Measurements from ENCODE around the gene TMEM88. TPM values are rescaled to one million over a fixed set of nuclear protein-coding genes. Genes with fewer than 3 reads are reported as not detected.
"Not testable (repeated sequence)": the region's sequence is repeated elsewhere in the genome, so short reads cannot be mapped to it uniquely, and the experiment has no call there.

Gene TMEM88
- 1 to 10 TPM; 1.3 to 1.8 TPM for total RNA-seq

GRCh38 chr17:7854851-7855659, at the start of gene TMEM88:
Gene TMEM88 (plus strand): TSS chr17:7855066. CDS start chr17:7855075, 9 bp downstream.
- peaks cover 5 to 6% of the 10 kb centered on the region in 2 donors for H3K36me3 Mint-ChIP-seq
- ATAC-seq (no peak), DNase-seq (ENCODE audit: low spot score in 2 of 2) (peak in 1 of 2 donors; percentile 60)
- no peak within 1 kb of the TSS for H3K27ac Mint-ChIP-seq
- H3K9me3 Mint-ChIP-seq: no peaks in the 10 kb centered on the region

GRCh38 chr17:7806587-7806986, 48.3 kb upstream of the TMEM88 start:
- H3K9me3 Mint-ChIP-seq: no peaks in the 10 kb centered on the region
- no peak overlapping the region for H3K27ac Mint-ChIP-seq
- ATAC-seq (no peak), DNase-seq (ENCODE audit: low spot score in 2 of 2) (no peak)
- H3K36me3 Mint-ChIP-seq: no peaks in the 10 kb centered on the region

GRCh38 chr17:7807206-7807605, 47.7 kb upstream of the TMEM88 start:
- Mint-ChIP-seq H3K9me3 (no peaks in the 10 kb centered on the region), H3K36me3 (no peaks in the 10 kb centered on the region), H3K27ac (no peak overlapping the region)
- DNase-seq (ENCODE audit: low spot score in 2 of 2) (no peak), ATAC-seq (no peak)

- ATAC-seq (no peak), DNase-seq (ENCODE audit: low spot score in 2 of 2) (no peak)
- Mint-ChIP-seq H3K27ac (no peak overlapping the region), H3K36me3 (no peaks in the 10 kb centered on the region), H3K9me3 (no peaks in the 10 kb centered on the region)
Observed at GRCh38 chr17:7809086-7809790, 45.6 kb upstream of the TMEM88 start.

GRCh38 chr17:7809791-7810343, 45.0 kb upstream of the TMEM88 start:
- H3K27ac Mint-ChIP-seq; DNase-seq (ENCODE audit: low spot score in 2 of 2); H3K36me3 Mint-ChIP-seq; H3K9me3 Mint-ChIP-seq; ATAC-seq: not testable (repeated sequence)

- Mint-ChIP-seq H3K9me3 (no peaks in the 10 kb centered on the region), H3K36me3 (no peaks in the 10 kb centered on the region), H3K27ac (no peak overlapping the region)
- DNase-seq (ENCODE audit: low spot score in 2 of 2): no peak
- ATAC-seq: no peak
Observed at GRCh38 chr17:7811251-7811650, 43.6 kb upstream of the TMEM88 start.

- H3K36me3 Mint-ChIP-seq: no peaks in the 10 kb centered on the region
- DNase-seq (ENCODE audit: low spot score in 2 of 2) (no peak), ATAC-seq (no peak)
- H3K27ac Mint-ChIP-seq: no peak overlapping the region
- no peaks in the 10 kb centered on the region for H3K9me3 Mint-ChIP-seq
Observed at GRCh38 chr17:7814969-7815368, 39.9 kb upstream of the TMEM88 start.

GRCh38 chr17:7816926-7817642, 37.8 kb upstream of the TMEM88 start:
- DNase-seq (ENCODE audit: low spot score in 2 of 2) (no peak), ATAC-seq (no peak)
- Mint-ChIP-seq H3K36me3 (no peaks in the 10 kb centered on the region), H3K27ac (no peak overlapping the region), H3K9me3 (no peaks in the 10 kb centered on the region)

GRCh38 chr17:7817643-7817964, 37.3 kb upstream of the TMEM88 start:
- no peaks in the 10 kb centered on the region for H3K36me3 Mint-ChIP-seq
- H3K9me3 Mint-ChIP-seq: no peaks in the 10 kb centered on the region
- no peak overlapping the region for H3K27ac Mint-ChIP-seq
- no peak for DNase-seq (ENCODE audit: low spot score in 2 of 2)
- ATAC-seq: no peak

GRCh38 chr17:7818026-7818425, 36.8 kb upstream of the TMEM88 start:
- Mint-ChIP-seq H3K36me3 (no peaks in the 10 kb centered on the region), H3K27ac (peak overlapping the region in 1 of 2 donors; percentile 46), H3K9me3 (no peaks in the 10 kb centered on the region)
- DNase-seq (ENCODE audit: low spot score in 2 of 2) (no peak), ATAC-seq (no peak)

GRCh38 chr17:7818746-7819645, 35.9 kb upstream of the TMEM88 start:
- no peak for ATAC-seq
- no peaks in the 10 kb centered on the region for H3K9me3 Mint-ChIP-seq

GRCh38 chr17:7820231-7820630, 34.6 kb upstream of the TMEM88 start:
- no peak for DNase-seq (ENCODE audit: low spot score in 2 of 2)

More at GRCh38 chr17:7818746-7819645, 35.9 kb upstream of the TMEM88 start:
- no peak for DNase-seq (ENCODE audit: low spot score in 2 of 2)
- H3K27ac Mint-ChIP-seq: no peak overlapping the region
- H3K36me3 Mint-ChIP-seq: no peaks in the 10 kb centered on the region

GRCh38 chr17:7822126-7822525, 32.7 kb upstream of the TMEM88 start:
- no peaks in the 10 kb centered on the region for H3K9me3 Mint-ChIP-seq
- peak overlapping the region in 1 of 2 donors; percentile 32 for H3K27ac Mint-ChIP-seq
- DNase-seq (ENCODE audit: low spot score in 2 of 2) (no peak), ATAC-seq (no peak)
- H3K36me3 Mint-ChIP-seq: no peaks in the 10 kb centered on the region

More at GRCh38 chr17:7820231-7820630, 34.6 kb upstream of the TMEM88 start:
- no peak overlapping the region for H3K27ac Mint-ChIP-seq
- H3K36me3 Mint-ChIP-seq: no peaks in the 10 kb centered on the region
- no peaks in the 10 kb centered on the region for H3K9me3 Mint-ChIP-seq
- no peak for ATAC-seq

GRCh38 chr17:7823581-7824001, 31.3 kb upstream of the TMEM88 start:
- DNase-seq (ENCODE audit: low spot score in 2 of 2) (no peak), ATAC-seq (no peak)
- Mint-ChIP-seq H3K27ac (no peak overlapping the region), H3K9me3 (no peaks in the 10 kb centered on the region), H3K36me3 (no peaks in the 10 kb centered on the region)

- Mint-ChIP-seq H3K9me3 (no peaks in the 10 kb centered on the region), H3K27ac (no peak overlapping the region), H3K36me3 (no peaks in the 10 kb centered on the region)
- ATAC-seq: no peak
- no peak for DNase-seq (ENCODE audit: low spot score in 2 of 2)
Observed at GRCh38 chr17:7824021-7824924, 30.6 kb upstream of the TMEM88 start.

Measured in activated naive CD4-positive, alpha-beta T cell treated with anti-CD3 and anti-CD28 coated beads, Interleukin-2, amount 50 U/mL, for 72 hours (primary cell).